OCI-LY3 (cell line): ENCODE data around the gene NAV2.

ENCODE experiments used
- H2AFZ ChIP-seq: fragments of 200-600, 300-600 bp; shearing (Covaris generic); 2 replicates; pipeline ENCODE4 v1.6.0; 2014; ENCODE audit warnings: antibody characterized with exemption, low read depth, low read length
- H3K27ac ChIP-seq: fragments of 200-600, 300-600 bp; sonication (generic); 2 replicates; pipeline ENCODE4 v1.5.1; 2014; ENCODE audit warnings: mild to moderate bottlenecking, low read length, moderate library complexity, mixed read lengths
- H3K27me3 ChIP-seq: fragments of 200-600, 300-600 bp; sonication (generic); 2 replicates; pipeline ENCODE4 v1.6.1; 2014; ENCODE audit warnings: low read depth, low read length, mixed read lengths
- H3K36me3 ChIP-seq: fragments of 200-600, 300-600 bp; sonication (generic); replicated peaks from 2 replicates; pipeline ENCODE3; 2014; ENCODE audit warnings: low read depth, low read length, mixed read lengths
- H3K4me1 ChIP-seq: fragments of 300-600, 200-600 bp; sonication (generic); 2 replicates; pipeline ENCODE4 v1.6.1; 2014; ENCODE audit warnings: low read length, mixed read lengths
- H3K4me2 ChIP-seq: fragments of 200-600, 300-600 bp; sonication (generic); 2 replicates; pipeline ENCODE4 v1.6.1; 2014; ENCODE audit warnings: low read length, mixed read lengths
- H3K4me3 ChIP-seq: fragments of 300-600, 200-600 bp; sonication (generic); 2 replicates; pipeline ENCODE4 v1.5.1; 2014; ENCODE audit warnings: antibody characterized with exemption, mild to moderate bottlenecking, low read length, moderate library complexity
- H3K79me2 ChIP-seq: fragments of 300-600, 200-600 bp; shearing (Covaris generic); 2 replicates; pipeline ENCODE4 v1.6.1; 2014; ENCODE audit warnings: mild to moderate bottlenecking, low read length, mixed read lengths
- H3K9ac ChIP-seq: fragments of 300-600, 200-600 bp; shearing (Covaris generic); 2 replicates; pipeline ENCODE4 v1.6.0; 2014; ENCODE audit warnings: mild to moderate bottlenecking, low read length, moderate library complexity
- H3K9me3 ChIP-seq: fragments of 200-600, 300-600 bp; shearing (Covaris generic); 2 replicates; pipeline ENCODE4 v1.6.1; 2014; ENCODE audit warnings: low read length, mixed read lengths; ENCODE audit not compliant: insufficient read depth
- H4K20me1 ChIP-seq: fragments of 200-600, 300-600 bp; sonication (generic); 2 replicates; pipeline ENCODE4 v1.6.1; 2016; ENCODE audit warnings: low read length, mixed read lengths; ENCODE audit not compliant: insufficient read depth
- EZH2phosphoT487 ChIP-seq: fragments of 200-600 bp; shearing (Covaris generic); IDR thresholded peaks from 2 replicates; pipeline ENCODE4 v1.6.1; 2018; ENCODE audit warnings: antibody characterized with exemption, mixed run types, low read depth
- TF ChIP-seq, protein P1 (sequence below): fragments of 200-600, 300-600 bp; sonication (generic); IDR thresholded peaks from 2 replicates; pipeline ENCODE4 v1.5.1; 2014; ENCODE audit warnings: antibody characterized with exemption, low read length, low read depth

Gene NAV2

DNA sequence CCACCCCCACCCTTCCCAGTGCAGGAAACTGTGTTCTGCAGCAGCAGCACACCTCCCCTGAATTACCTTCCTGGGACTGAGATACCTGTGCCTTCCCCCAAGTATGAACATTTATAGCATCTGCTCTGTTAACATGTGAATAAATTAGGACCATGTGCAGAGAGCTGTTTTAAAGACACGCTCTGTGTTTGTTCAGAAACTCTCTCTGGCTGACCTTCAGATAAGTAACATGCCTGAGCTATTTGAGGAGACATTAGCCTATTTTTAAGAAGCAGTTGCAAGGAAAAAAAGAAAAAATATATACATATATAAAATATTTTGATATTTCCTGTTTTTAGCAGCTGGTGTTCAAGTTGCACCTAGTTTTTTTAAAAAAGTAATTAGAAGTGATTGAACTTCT lies 5.4 kb downstream of the NAV2 start:
- no peak overlapping the region for H3K4me2 ChIP-seq
- H3K9ac ChIP-seq, result no peak overlapping the region
- peaks cover 14% of the 10 kb centered on the region; the same call in 1 of the 2 replicates for H3K27me3 ChIP-seq
- no peaks in the 10 kb centered on the region for H3K9me3 ChIP-seq
- H3K27ac ChIP-seq, result no peak overlapping the region
- H2AFZ ChIP-seq, result no peak overlapping the region
- no peaks in the 10 kb centered on the region for H3K36me3 ChIP-seq
- no peak overlapping the region for H3K4me3 ChIP-seq
- H3K79me2 ChIP-seq, result no peaks in the 10 kb centered on the region
- H3K4me1 ChIP-seq, result no peaks in the 10 kb centered on the region
- no peak for TF ChIP-seq EZH2phosphoT487
- TF ChIP-seq, protein P1, sequence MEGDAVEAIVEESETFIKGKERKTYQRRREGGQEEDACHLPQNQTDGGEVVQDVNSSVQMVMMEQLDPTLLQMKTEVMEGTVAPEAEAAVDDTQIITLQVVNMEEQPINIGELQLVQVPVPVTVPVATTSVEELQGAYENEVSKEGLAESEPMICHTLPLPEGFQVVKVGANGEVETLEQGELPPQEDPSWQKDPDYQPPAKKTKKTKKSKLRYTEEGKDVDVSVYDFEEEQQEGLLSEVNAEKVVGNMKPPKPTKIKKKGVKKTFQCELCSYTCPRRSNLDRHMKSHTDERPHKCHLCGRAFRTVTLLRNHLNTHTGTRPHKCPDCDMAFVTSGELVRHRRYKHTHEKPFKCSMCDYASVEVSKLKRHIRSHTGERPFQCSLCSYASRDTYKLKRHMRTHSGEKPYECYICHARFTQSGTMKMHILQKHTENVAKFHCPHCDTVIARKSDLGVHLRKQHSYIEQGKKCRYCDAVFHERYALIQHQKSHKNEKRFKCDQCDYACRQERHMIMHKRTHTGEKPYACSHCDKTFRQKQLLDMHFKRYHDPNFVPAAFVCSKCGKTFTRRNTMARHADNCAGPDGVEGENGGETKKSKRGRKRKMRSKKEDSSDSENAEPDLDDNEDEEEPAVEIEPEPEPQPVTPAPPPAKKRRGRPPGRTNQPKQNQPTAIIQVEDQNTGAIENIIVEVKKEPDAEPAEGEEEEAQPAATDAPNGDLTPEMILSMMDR, result no peak
- no peaks in the 10 kb centered on the region for H4K20me1 ChIP-seq

DNA sequence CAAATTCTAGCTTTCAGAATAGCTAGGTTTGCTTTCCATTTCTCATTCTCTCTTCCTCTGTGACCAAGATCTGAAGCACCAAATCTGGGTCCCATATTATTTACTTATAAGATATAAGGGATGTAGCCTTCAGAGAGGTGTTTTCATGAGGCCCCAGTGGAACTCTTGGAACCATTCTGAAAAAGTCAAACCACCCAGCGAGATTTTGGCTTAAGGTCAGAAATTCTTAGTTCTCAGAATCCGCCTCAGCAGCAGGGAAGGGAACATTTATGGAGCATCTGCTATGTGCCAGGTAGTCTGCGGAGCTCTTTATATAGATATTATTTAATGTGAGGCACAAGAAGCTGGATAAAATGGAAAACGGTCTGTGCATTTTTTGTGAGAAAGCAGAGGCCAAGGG lies 6.3 kb downstream of the NAV2 start:
- Histone ChIP-seq H3K36me3 (no peaks in the 10 kb centered on the region), H4K20me1 (no peaks in the 10 kb centered on the region), H3K79me2 (no peaks in the 10 kb centered on the region), H3K9ac (no peak overlapping the region), H2AFZ (no peak overlapping the region), H3K27ac (no peak overlapping the region), H3K27me3 (peaks cover 14% of the 10 kb centered on the region; the same call in 1 of the 2 replicates), H3K4me1 (no peaks in the 10 kb centered on the region), H3K4me3 (no peak overlapping the region), H3K9me3 (no peaks in the 10 kb centered on the region), H3K4me2 (no peak overlapping the region)
- TF ChIP-seq, protein P1, result no peak
- no peak for TF ChIP-seq EZH2phosphoT487

DNA sequence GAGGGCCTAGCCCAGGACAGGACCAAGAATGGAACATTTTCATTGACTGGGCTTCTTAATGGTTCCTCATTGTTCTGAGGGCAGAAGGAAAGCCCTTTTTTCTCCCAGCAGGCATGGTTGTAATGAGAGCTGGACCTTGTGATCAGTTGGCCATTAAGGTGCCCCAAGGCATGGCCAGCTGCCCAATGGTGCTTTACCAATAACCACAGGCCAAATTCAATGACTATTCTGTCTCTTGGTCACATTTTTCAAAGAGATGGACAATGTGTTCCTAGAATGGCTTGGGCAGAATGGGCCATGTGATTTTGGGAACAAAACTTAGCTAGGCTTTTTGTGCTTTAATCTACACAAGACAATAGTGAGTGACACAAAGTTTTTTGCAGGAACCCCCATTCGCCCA lies 7.3 kb downstream of the NAV2 start:
- Histone ChIP-seq H3K9ac (no peak overlapping the region), H4K20me1 (no peaks in the 10 kb centered on the region), H3K9me3 (no peaks in the 10 kb centered on the region), H3K36me3 (no peaks in the 10 kb centered on the region), H3K4me3 (no peak overlapping the region), H3K4me2 (no peak overlapping the region), H3K4me1 (no peaks in the 10 kb centered on the region), H2AFZ (no peak overlapping the region), H3K27ac (no peak overlapping the region), H3K27me3 (peaks cover 14% of the 10 kb centered on the region; the same call in 1 of the 2 replicates), H3K79me2 (no peaks in the 10 kb centered on the region)
- TF ChIP-seq, protein P1, result no peak
- TF ChIP-seq EZH2phosphoT487, result no peak

DNA sequence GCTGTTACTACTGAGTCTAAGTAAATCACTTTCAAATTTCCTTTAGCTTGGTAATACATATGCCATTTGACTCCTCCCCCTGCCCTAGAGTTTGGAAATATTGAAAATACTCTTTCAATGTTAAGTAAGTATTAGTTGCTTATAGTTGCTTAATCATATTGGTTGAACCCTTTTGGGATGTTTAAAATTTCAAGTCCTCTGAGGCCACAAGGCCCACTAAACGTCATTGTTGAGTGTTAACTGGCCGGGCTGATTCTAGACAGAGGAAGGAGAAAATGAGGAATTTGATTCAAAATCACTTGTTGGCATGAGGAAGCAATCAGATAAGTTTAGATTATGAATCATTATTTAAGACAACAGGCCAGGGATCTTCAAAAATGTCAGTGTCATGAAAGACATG lies 8.5 kb downstream of the NAV2 start:
- Histone ChIP-seq H3K4me2 (no peak overlapping the region), H3K9ac (no peak overlapping the region), H3K36me3 (no peaks in the 10 kb centered on the region), H3K4me3 (no peak overlapping the region), H3K9me3 (no peaks in the 10 kb centered on the region), H3K4me1 (no peaks in the 10 kb centered on the region), H4K20me1 (no peaks in the 10 kb centered on the region), H3K27me3 (peaks cover 14% of the 10 kb centered on the region; the same call in 1 of the 2 replicates), H3K79me2 (no peaks in the 10 kb centered on the region), H3K27ac (no peak overlapping the region), H2AFZ (no peak overlapping the region)
- TF ChIP-seq, protein P1, result no peak
- no peak for TF ChIP-seq EZH2phosphoT487
